ENCODE measurements around the gene ZNF785.
A peak's percentile ranks its signal among the peaks of the same experiment; 100 is the strongest.
"Not testable (repeated sequence)": the region's sequence is repeated elsewhere in the genome, so short reads cannot be mapped to it uniquely, and the experiment has no call there.

ZNF785 gene

GRCh38 chr16:30536391-30537024 lies 49.0 kb downstream of the ZNF785 start:
- DNase-seq: not testable (repeated sequence)

- DNase-seq: peak; percentile 66
These were observed 49.7 kb downstream of the ZNF785 start for GRCh38 chr16:30535777-30536190.

- peak; percentile 32 for DNase-seq
These were observed 50.3 kb downstream of the ZNF785 start for GRCh38 chr16:30535106-30535776.

GRCh38 chr16:30534368-30535105 lies 51.0 kb downstream of the ZNF785 start, which contains the start of gene ZNF747:
TSS of gene ZNF747 (minus strand) at chr16:30534858. CDS start at chr16:30534679, 179 bp downstream.
- DNase-seq: peak; percentile 90

GRCh38 chr16:30533748-30534367 lies 51.6 kb downstream of the ZNF785 start:
- no peak for DNase-seq

GRCh38 chr16:30533146-30533522 lies 52.4 kb downstream of the ZNF785 start:
- DNase-seq: no peak

GRCh38 chr16:30532285-30533145 lies 53.0 kb downstream of the ZNF785 start:
- DNase-seq: no peak
